ENCODE data around the gene HOXB7.

HOXB7 gene

GRCh38 chr17:48622857-48623256, 12.0 kb upstream of the HOXB7 start:
- DNase-seq: no peak

- DNase-seq: no peak
These were observed 10.9 kb upstream of the HOXB7 start for GRCh38 chr17:48621410-48622392.

GRCh38 chr17:48620461-48621139, 9.8 kb upstream of the HOXB7 start:
- no peak for DNase-seq

GRCh38 chr17:48619826-48620449, 9.1 kb upstream of the HOXB7 start:
- no peak for DNase-seq

- DNase-seq: peak; percentile 71
These were observed 7.6 kb upstream of the HOXB7 start for GRCh38 chr17:48618256-48618896.

- DNase-seq: no peak
These were observed 6.8 kb upstream of the HOXB7 start for GRCh38 chr17:48617471-48618255.

- no peak for DNase-seq
These were observed 6.1 kb upstream of the HOXB7 start for GRCh38 chr17:48616717-48617470.

- no peak for DNase-seq
These were observed 5.3 kb upstream of the HOXB7 start for GRCh38 chr17:48615963-48616716.

GRCh38 chr17:48615047-48615962, 4.5 kb upstream of the HOXB7 start, which contains the start of gene HOXB8:
Gene HOXB8, minus strand, starts transcription at chr17:48615292. Its CDS starts 588 bp downstream, at chr17:48614704.
- no peak for DNase-seq

GRCh38 chr17:48613862-48614694, 3.3 kb upstream of the HOXB7 start:
- DNase-seq: no peak

GRCh38 chr17:48612854-48613691, 2.3 kb upstream of the HOXB7 start:
- peak; percentile 30 for DNase-seq

GRCh38 chr17:48612456-48612853, 1.6 kb upstream of the HOXB7 start:
- DNase-seq: no peak

GRCh38 chr17:48611681-48612455, 1.1 kb upstream of the HOXB7 start:
- peak; percentile 41 for DNase-seq

GRCh38 chr17:48611213-48611612, 396 bp upstream of the HOXB7 start:
- DNase-seq: no peak

- DNase-seq: no peak
These were observed 997 bp downstream of the HOXB7 start for GRCh38 chr17:48609759-48610281.

- DNase-seq: no peak
These were observed 1.8 kb downstream of the HOXB7 start for GRCh38 chr17:48609033-48609432.

- DNase-seq: no peak
These were observed 2.4 kb downstream of the HOXB7 start for GRCh38 chr17:48608494-48608834.

Measured in NCI-H1694 (cell line).